Retinal pigment epithelial cell (primary cell): ENCODE measurements around the gene SRSF8.

Source experiments
- DNase-seq: peaks from one replicate; pipeline ENCODE4 v3.0.0-alpha.2; 2010; ENCODE audit warnings: low read depth
- H3K4me3 ChIP-seq: 2 replicates; pipeline ENCODE4 v1.5.1; 2011; ENCODE audit warnings: mild to moderate bottlenecking, low read length, control low read depth, moderate library complexity
- TF ChIP-seq, protein P1 (sequence below): conservative IDR thresholded peaks from 2 replicates; pipeline ENCODE4 v1.5.1; 2011; ENCODE audit warnings: low read depth, low read length, control low read depth, inconsistent platforms

SRSF8 gene

DNA sequence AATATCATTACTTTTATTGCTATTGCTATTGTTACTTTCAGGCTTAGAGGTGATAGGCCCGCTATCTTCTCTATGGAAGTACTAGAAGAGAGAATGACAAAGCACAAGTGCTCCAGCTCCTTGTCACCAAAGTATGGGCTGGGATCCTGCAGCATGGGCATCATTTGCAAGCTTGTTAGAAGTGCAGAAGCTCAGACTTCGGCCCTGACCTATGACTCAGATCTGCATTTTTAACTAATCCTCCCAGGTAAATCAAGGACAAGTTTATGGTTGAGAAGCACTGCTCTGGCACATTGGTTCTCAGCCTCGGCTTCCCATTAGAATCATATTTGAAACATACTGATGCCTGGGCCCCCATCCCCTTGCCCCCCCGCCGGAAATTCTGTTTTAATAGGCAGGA, 14.3 kb downstream of the SRSF8 start:
- no peak for DNase-seq
- TF ChIP-seq, protein P1, sequence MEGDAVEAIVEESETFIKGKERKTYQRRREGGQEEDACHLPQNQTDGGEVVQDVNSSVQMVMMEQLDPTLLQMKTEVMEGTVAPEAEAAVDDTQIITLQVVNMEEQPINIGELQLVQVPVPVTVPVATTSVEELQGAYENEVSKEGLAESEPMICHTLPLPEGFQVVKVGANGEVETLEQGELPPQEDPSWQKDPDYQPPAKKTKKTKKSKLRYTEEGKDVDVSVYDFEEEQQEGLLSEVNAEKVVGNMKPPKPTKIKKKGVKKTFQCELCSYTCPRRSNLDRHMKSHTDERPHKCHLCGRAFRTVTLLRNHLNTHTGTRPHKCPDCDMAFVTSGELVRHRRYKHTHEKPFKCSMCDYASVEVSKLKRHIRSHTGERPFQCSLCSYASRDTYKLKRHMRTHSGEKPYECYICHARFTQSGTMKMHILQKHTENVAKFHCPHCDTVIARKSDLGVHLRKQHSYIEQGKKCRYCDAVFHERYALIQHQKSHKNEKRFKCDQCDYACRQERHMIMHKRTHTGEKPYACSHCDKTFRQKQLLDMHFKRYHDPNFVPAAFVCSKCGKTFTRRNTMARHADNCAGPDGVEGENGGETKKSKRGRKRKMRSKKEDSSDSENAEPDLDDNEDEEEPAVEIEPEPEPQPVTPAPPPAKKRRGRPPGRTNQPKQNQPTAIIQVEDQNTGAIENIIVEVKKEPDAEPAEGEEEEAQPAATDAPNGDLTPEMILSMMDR = no peak
- no peak overlapping the region for H3K4me3 ChIP-seq

DNA sequence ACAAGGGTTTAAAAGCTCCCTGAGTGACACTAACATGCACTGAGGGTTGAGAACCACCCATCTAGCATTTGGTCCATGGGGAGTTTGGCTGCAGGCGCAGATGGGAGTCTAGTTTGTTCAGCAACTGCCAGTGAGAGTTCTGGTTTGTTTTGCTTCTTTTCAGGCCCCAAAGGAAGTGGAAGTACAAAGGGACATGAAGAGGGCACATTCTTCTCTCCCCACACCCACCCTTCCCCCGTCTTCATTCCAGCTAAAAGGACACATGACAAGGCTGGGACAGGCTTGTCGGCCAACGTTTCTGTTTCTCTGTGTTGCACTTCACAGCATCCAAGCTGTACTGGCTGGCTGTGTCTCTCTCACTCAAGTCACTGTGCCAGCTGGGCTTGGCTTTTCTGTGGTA, 14.7 kb downstream of the SRSF8 start:
- TF ChIP-seq, protein P1 = no peak
- H3K4me3 ChIP-seq = no peak overlapping the region

DNA sequence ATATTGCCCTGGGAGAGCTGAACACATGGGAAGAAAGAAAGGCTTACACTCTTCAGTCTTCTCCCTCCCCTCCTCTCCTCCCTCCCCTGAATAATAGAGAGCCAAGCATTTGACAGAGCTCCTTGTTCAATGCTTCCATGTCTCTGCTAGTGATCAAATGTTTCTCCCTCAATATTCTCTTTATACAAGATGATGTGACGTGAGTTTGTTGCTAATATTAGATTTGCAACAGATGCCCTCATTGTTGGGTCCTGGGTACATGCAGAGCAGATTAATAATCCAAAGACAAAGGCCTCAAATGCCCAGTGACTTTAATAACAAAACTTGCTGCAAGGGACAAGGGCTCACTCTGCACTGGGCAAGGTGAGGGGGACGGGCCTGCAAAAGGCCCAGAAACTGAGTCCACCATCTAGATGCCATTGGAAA, 15.9 kb downstream of the SRSF8 start:
- DNase-seq = no peak
- H3K4me3 ChIP-seq = no peak overlapping the region
- TF ChIP-seq, protein P1 = no peak

More for the DNA sequence above, 14.7 kb downstream of the SRSF8 start:
- no peak for DNase-seq

DNA sequence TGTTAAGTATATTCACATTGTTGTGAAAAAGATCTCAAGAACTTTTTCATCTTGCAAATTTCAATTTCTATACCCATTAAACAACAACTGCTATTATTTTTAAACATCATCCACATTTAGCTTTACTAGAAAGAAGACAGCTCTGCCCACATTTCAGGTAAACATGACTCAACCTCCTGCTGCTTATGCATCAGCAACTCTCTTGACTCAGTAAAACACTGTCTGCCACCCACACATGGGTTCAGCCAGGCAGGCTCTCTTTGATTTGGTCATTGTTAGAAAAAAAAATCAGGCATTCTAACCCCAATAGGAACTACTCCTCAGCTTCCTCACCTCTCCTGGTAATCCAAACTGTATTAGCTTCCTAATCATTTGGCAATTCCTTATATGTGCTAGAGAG, 17.8 kb downstream of the SRSF8 start:
- no peak for DNase-seq
- no peak overlapping the region for H3K4me3 ChIP-seq
- TF ChIP-seq, protein P1 = no peak

DNA sequence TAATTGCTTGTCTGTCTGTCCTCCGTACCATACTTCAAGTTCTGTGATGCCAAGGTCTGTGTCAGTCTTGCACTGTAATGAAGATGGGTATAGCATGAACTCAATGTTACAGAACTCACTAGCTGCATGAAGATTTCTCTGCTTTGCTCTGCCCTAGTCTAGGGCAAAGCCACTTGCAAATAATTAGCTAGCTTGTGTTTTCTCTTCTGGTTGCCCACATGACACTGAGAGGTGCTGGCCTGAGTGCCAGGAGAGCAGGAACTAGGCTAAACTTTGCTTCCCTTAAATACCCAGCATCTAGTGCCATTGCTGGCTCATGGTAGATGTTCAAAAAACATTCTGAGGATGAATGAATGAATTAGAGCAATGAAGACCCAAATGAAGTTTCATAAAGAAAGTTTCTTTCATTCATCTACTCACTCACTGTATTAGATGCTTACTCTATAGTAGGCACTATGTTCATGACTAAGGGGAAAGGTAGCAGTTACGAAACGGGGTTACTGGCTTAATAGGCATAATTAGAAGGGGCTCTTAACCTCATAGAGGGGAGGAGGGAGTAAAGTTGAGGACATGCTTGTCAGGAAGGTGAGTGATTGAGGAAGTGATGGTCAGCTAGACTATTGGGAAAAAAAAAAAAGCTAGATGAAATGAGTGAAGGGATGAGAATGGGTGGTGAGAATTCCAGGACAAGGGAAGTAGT, 18.5 kb downstream of the SRSF8 start:
- TF ChIP-seq, protein P1 = no peak
- H3K4me3 ChIP-seq = no peak overlapping the region
- DNase-seq = no peak

DNA sequence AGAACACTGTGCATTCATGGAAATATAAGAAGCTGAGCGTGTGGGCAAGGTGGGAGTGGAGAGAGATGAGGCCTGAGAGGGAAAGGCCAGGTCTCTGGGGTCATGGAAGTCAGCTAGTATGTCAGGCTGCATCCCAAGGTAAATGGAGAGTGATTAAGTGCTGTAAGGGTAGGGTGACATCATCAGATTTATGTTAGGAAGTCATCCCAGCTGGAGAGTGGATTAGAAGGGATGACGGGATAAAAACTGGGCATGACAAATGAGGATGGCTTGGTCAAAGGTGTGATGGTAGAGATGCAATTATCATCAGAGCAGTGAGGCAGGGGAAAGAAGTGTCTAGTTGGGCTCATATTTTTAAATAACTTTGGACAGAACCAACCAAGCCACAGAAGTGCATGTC, 19.4 kb downstream of the SRSF8 start:
- H3K4me3 ChIP-seq = no peak overlapping the region
- DNase-seq = no peak
- TF ChIP-seq, protein P1 = no peak

DNA sequence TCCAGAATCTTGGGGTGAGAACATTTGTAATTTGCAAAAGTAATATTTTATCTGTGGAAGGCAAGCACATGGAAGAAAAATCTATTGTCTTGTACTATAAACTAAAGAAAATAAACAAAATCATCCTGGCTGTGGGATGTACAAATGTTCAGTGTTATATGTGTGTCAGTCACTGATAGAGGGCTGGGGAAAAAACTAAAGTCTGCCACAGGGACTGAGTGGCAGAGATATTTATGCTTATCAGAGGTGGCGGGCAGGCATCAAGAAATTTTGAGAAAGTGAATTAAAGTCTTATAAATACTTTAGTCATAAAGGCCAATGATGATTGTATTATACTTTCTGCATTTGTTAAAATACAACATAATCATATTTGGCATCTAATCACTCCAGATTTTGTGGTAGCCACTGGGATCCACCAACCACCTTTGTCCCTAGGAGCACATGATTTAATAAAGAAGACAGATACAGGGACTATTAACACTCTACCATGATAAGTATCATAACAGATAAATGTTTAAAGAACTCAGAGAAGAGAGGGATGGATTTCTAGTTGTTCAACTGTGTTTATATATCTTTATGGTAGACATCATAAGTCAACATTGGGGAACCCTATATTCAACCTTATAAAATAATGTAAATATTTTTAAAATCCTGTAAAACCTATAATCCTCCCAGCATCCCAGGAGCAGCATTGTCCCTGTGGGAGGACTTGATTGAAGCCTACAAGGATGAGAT, 20.3 kb downstream of the SRSF8 start:
- TF ChIP-seq, protein P1 = no peak
- no peak for DNase-seq
- H3K4me3 ChIP-seq = no peak overlapping the region
